ENCODE results near the gene RHPN2. TPM values are rescaled to one million over a fixed set of nuclear protein-coding genes. Genes with fewer than 3 reads are reported as not detected.
"Not testable (repeated sequence)": the region's sequence is repeated elsewhere in the genome, so short reads cannot be mapped to it uniquely, and the experiment has no call there.

RHPN2 gene
- total and polyA plus RNA-seq, 4 experiments from 2014 or later, result 0.14 to 0.22 (median 0.20) TPM; not detected in 1

GRCh38 chr19:32941273-32941672, 123.4 kb downstream of the RHPN2 start:
- H3K4me3 ChIP-seq (ENCODE audit: low read length in 2 of 2); H3K36me3 ChIP-seq (ENCODE audit: insufficient read depth, low read length); DNase-seq; H3K9me3 Mint-ChIP-seq; POLR2A ChIA-PET (ENCODE audit: partially characterized antibody); CTCF ChIA-PET (ENCODE audit: partially characterized antibody); H3K27me3 Mint-ChIP-seq; H3K4me3 Mint-ChIP-seq; H3K4me1 Mint-ChIP-seq; H3K27ac ChIP-seq (ENCODE audit: low read depth, low read length); H3K27me3 ChIP-seq (ENCODE audit: insufficient read depth, low read length); intact Hi-C loops (cut with micrococcal nuclease); H3K9me3 ChIP-seq (ENCODE audit: control insufficient read depth in 1 of 2, low read length in 2 of 2); H3K4me1 ChIP-seq (ENCODE audit: insufficient read depth, low read length): not testable (repeated sequence)
- H3K36me3 Mint-ChIP-seq, result peaks cover 41 to 45% of the 10 kb centered on the region in 2 donors
- H3K27ac Mint-ChIP-seq, result peak overlapping the region in 1 of 7 donors; percentile 41

GRCh38 chr19:32936065-32936464, 128.6 kb downstream of the RHPN2 start:
- H3K36me3 ChIP-seq (ENCODE audit: insufficient read depth, low read length), result peaks cover 5% of the 10 kb centered on the region
- no peaks in the 10 kb centered on the region for H3K27me3 ChIP-seq (ENCODE audit: insufficient read depth, low read length)
- H3K4me1 ChIP-seq (ENCODE audit: insufficient read depth, low read length), result no peaks in the 10 kb centered on the region
- Mint-ChIP-seq H3K4me1 (no peaks in the 10 kb centered on the region), H3K4me3 (no peak overlapping the region), H3K9me3 (no peaks in the 10 kb centered on the region), H3K36me3 (peaks cover 29 to 44% of the 10 kb centered on the region in 2 donors), H3K27ac (no peak overlapping the region), H3K27me3 (no peaks in the 10 kb centered on the region)
- no peaks in the 10 kb centered on the region for H3K9me3 ChIP-seq (ENCODE audit: control insufficient read depth in 1 of 2, low read length in 2 of 2)
- POLR2A ChIA-PET (ENCODE audit: partially characterized antibody), result no interaction called here
- no peak for DNase-seq
- CTCF ChIA-PET (ENCODE audit: partially characterized antibody), result no interaction called here
- no peak overlapping the region for H3K27ac ChIP-seq (ENCODE audit: low read depth, low read length)
- intact Hi-C loops (cut with micrococcal nuclease), result no loop called here
- H3K4me3 ChIP-seq (ENCODE audit: low read length in 2 of 2), result no peak overlapping the region

- Histone ChIP-seq H3K27ac (ENCODE audit: low read depth, low read length) (no peak overlapping the region), H3K4me1 (ENCODE audit: insufficient read depth, low read length) (no peaks in the 10 kb centered on the region), H3K27me3 (ENCODE audit: insufficient read depth, low read length) (no peaks in the 10 kb centered on the region), H3K4me3 (ENCODE audit: low read length in 2 of 2) (no peak overlapping the region), H3K36me3 (ENCODE audit: insufficient read depth, low read length) (peaks cover 5% of the 10 kb centered on the region), H3K9me3 (ENCODE audit: control insufficient read depth in 1 of 2, low read length in 2 of 2) (no peaks in the 10 kb centered on the region)
- Mint-ChIP-seq H3K27ac (no peak overlapping the region), H3K9me3 (no peaks in the 10 kb centered on the region), H3K36me3 (peaks cover 32 to 46% of the 10 kb centered on the region in 2 donors), H3K4me3 (no peak overlapping the region), H3K4me1 (no peaks in the 10 kb centered on the region), H3K27me3 (no peaks in the 10 kb centered on the region)
- ChIA-PET CTCF (ENCODE audit: partially characterized antibody) (no interaction called here), POLR2A (ENCODE audit: partially characterized antibody) (no interaction called here)
- intact Hi-C loops (cut with micrococcal nuclease), result no loop called here
- DNase-seq, result no peak
Observed at GRCh38 chr19:32935629-32936028, 129.1 kb downstream of the RHPN2 start.

- Mint-ChIP-seq H3K4me1 (no peaks in the 10 kb centered on the region), H3K27ac (peak overlapping the region in 4 of 7 donors; percentile 52 to 62 (median 59)), H3K36me3 (peaks cover 43 to 63% of the 10 kb centered on the region in 2 donors), H3K4me3 (no peak overlapping the region), H3K27me3 (no peaks in the 10 kb centered on the region), H3K9me3 (peaks cover 0 to 7% (median 3%) of the 10 kb centered on the region in 8 donors)
- Histone ChIP-seq H3K27me3 (ENCODE audit: insufficient read depth, low read length) (no peaks in the 10 kb centered on the region), H3K27ac (ENCODE audit: low read depth, low read length) (no peak overlapping the region), H3K4me3 (ENCODE audit: low read length in 2 of 2) (no peak overlapping the region), H3K36me3 (ENCODE audit: insufficient read depth, low read length) (peaks cover 5% of the 10 kb centered on the region), H3K4me1 (ENCODE audit: insufficient read depth, low read length) (no peaks in the 10 kb centered on the region), H3K9me3 (ENCODE audit: control insufficient read depth in 1 of 2, low read length in 2 of 2) (no peaks in the 10 kb centered on the region)
- DNase-seq, result no peak
- POLR2A ChIA-PET (ENCODE audit: partially characterized antibody), result no interaction called here
- CTCF ChIA-PET (ENCODE audit: partially characterized antibody), result no interaction called here
- intact Hi-C loops (cut with micrococcal nuclease), result no loop called here
Observed at GRCh38 chr19:32933571-32933970, 131.1 kb downstream of the RHPN2 start.

GRCh38 chr19:32930567-32930966, 134.1 kb downstream of the RHPN2 start:
- H3K4me3 ChIP-seq (ENCODE audit: low read length in 2 of 2), result no peak overlapping the region
- no peaks in the 10 kb centered on the region for H3K27me3 ChIP-seq (ENCODE audit: insufficient read depth, low read length)
- Mint-ChIP-seq H3K9me3 (peaks cover 0 to 12% (median 8%) of the 10 kb centered on the region in 8 donors), H3K4me3 (no peak overlapping the region), H3K27me3 (no peaks in the 10 kb centered on the region), H3K4me1 (no peaks in the 10 kb centered on the region), H3K36me3 (peaks cover 44 to 64% of the 10 kb centered on the region in 2 donors), H3K27ac (no peak overlapping the region)
- H3K9me3 ChIP-seq (ENCODE audit: control insufficient read depth in 1 of 2, low read length in 2 of 2), result peaks cover 0 to 4% of the 10 kb centered on the region in 2 donors
- H3K27ac ChIP-seq (ENCODE audit: low read depth, low read length), result no peak overlapping the region
- DNase-seq, result no peak
- intact Hi-C loops (cut with micrococcal nuclease), result no loop called here
- POLR2A ChIA-PET (ENCODE audit: partially characterized antibody), result no interaction called here
- H3K4me1 ChIP-seq (ENCODE audit: insufficient read depth, low read length), result no peaks in the 10 kb centered on the region
- H3K36me3 ChIP-seq (ENCODE audit: insufficient read depth, low read length), result no peaks in the 10 kb centered on the region
- CTCF ChIA-PET (ENCODE audit: partially characterized antibody), result no interaction called here

GRCh38 chr19:32928806-32929205, 135.9 kb downstream of the RHPN2 start:
- no peak overlapping the region for H3K4me3 Mint-ChIP-seq
- peaks cover 48 to 54% of the 10 kb centered on the region in 2 donors for H3K36me3 Mint-ChIP-seq
- no peak for DNase-seq
- CTCF ChIA-PET (ENCODE audit: partially characterized antibody), result no interaction called here
- H3K4me1 Mint-ChIP-seq, result no peaks in the 10 kb centered on the region
- no peak overlapping the region for H3K27ac Mint-ChIP-seq
- no peaks in the 10 kb centered on the region for H3K27me3 ChIP-seq (ENCODE audit: insufficient read depth, low read length)
- H3K4me3 ChIP-seq (ENCODE audit: low read length in 2 of 2), result no peak overlapping the region
- H3K9me3 ChIP-seq (ENCODE audit: control insufficient read depth in 1 of 2, low read length in 2 of 2), result peaks cover 0 to 4% of the 10 kb centered on the region in 2 donors
- POLR2A ChIA-PET (ENCODE audit: partially characterized antibody), result no interaction called here
- no peaks in the 10 kb centered on the region for H3K27me3 Mint-ChIP-seq
- intact Hi-C loops (cut with micrococcal nuclease), result no loop called here
- H3K4me1 ChIP-seq (ENCODE audit: insufficient read depth, low read length), result no peaks in the 10 kb centered on the region
- no peak overlapping the region for H3K27ac ChIP-seq (ENCODE audit: low read depth, low read length)
- no peaks in the 10 kb centered on the region for H3K36me3 ChIP-seq (ENCODE audit: insufficient read depth, low read length)
- H3K9me3 Mint-ChIP-seq, result peaks cover 0 to 12% (median 8%) of the 10 kb centered on the region in 8 donors

Other genes starting within 250 kb of the RHPN2 start
- gene SLC7A9, start 195.1 kb downstream of the RHPN2 start, total RNA-seq, result 1 to 10 TPM in 1 of 2 experiments, under 1 TPM in 1; 0.86 to 1.5 TPM
- not detected for gene SLC7A9, start 195.1 kb downstream of the RHPN2 start, polyA plus RNA-seq
- 10 to 100 TPM; 20.2 to 20.6 TPM for gene CEP89, start 92.9 kb downstream of the RHPN2 start, total RNA-seq
- gene CEP89, start 92.9 kb downstream of the RHPN2 start, polyA plus RNA-seq, result 10 to 100 TPM in 1 of 2 donors, 1 to 10 TPM in 1; 4.9 to 15.5 TPM
- gene FAAP24, start 92.6 kb downstream of the RHPN2 start, total RNA-seq, result 1 to 10 TPM; 1.3 to 1.8 TPM
- gene FAAP24, start 92.6 kb downstream of the RHPN2 start, polyA plus RNA-seq, result 1 to 10 TPM in 1 of 2 donors, under 1 TPM in 1; 0.78 to 2.3 TPM
- 10 to 100 TPM; 15.5 to 16.7 TPM for gene GPATCH1, start 16.3 kb upstream of the RHPN2 start, total RNA-seq
- 1 to 10 TPM; 3.3 to 6.0 TPM for gene GPATCH1, start 16.3 kb upstream of the RHPN2 start, polyA plus RNA-seq
- under 1 TPM; 0.58 TPM for gene WDR88, start 67.2 kb upstream of the RHPN2 start, total RNA-seq
- gene WDR88, start 67.2 kb upstream of the RHPN2 start, polyA plus RNA-seq, result under 1 TPM; 0.11 to 0.28 TPM
- gene LRP3, start 129.4 kb upstream of the RHPN2 start, total RNA-seq, result under 1 TPM in 1 of 2 experiments, not detected in 1; 0.32 TPM
- not detected for gene LRP3, start 129.4 kb upstream of the RHPN2 start, polyA plus RNA-seq
- not detected for gene SLC7A10, start 161.0 kb upstream of the RHPN2 start, total RNA-seq
- not detected for gene SLC7A10, start 161.0 kb upstream of the RHPN2 start, polyA plus RNA-seq
- gene CEBPA, start 237.6 kb upstream of the RHPN2 start, total RNA-seq, result 1 to 10 TPM; 2.3 to 2.4 TPM
- under 1 TPM; 0.20 to 0.94 TPM for gene CEBPA, start 237.6 kb upstream of the RHPN2 start, polyA plus RNA-seq

All from CD4-positive, alpha-beta memory T cell (primary cell).